Measurements from ENCODE around the gene KRTAP10-7. TPM values are rescaled to one million over a fixed set of nuclear protein-coding genes. Genes with fewer than 3 reads are reported as not detected.

The KRTAP10-7 gene
- total RNA-seq, 2 donors from 2014 or later = not detected

GRCh38 chr21:44568261-44568660 lies 32.1 kb upstream of the KRTAP10-7 start:
- Histone ChIP-seq H3K36me3 (no peaks in the 10 kb centered on the region), H3K4me3 (no peak overlapping the region), H3K27ac (no peak overlapping the region), H3K27me3 (replicated peaks; ENCODE audit: insufficient read depth) (no peaks in the 10 kb centered on the region), H3K9me3 (no peaks in the 10 kb centered on the region), H3K4me1 (replicated peaks) (no peaks in the 10 kb centered on the region)
- DNase-seq (ENCODE audit: low spot score) = no peak
- intact Hi-C loops (cut with DNase I) = no loop called here
- TF ChIP-seq POLR2A (IDR thresholded peaks at IDR 0.05) (no peak), CTCF (IDR thresholded peaks at IDR 0.05) (no peak), POLR2AphosphoS5 (IDR thresholded peaks at IDR 0.05) (no peak)
- WGBS = 77% methylated on average over 9 of the region's 12 CpGs

GRCh38 chr21:44568667-44569556 lies 31.5 kb upstream of the KRTAP10-7 start:
- H3K4me1 ChIP-seq (replicated peaks) = no peaks in the 10 kb centered on the region
- no peaks in the 10 kb centered on the region for H3K9me3 ChIP-seq
- no peaks in the 10 kb centered on the region for H3K36me3 ChIP-seq
- H3K27me3 ChIP-seq (replicated peaks; ENCODE audit: insufficient read depth) = no peaks in the 10 kb centered on the region
- WGBS = 75% methylated on average over 25 of the region's 27 CpGs
- intact Hi-C loops (cut with DNase I) = no loop called here
- DNase-seq (ENCODE audit: low spot score) = no peak
- H3K27ac ChIP-seq = no peak overlapping the region
- H3K4me3 ChIP-seq = no peak overlapping the region
- no peak for TF ChIP-seq CTCF (IDR thresholded peaks at IDR 0.05)
- no peak for TF ChIP-seq POLR2AphosphoS5 (IDR thresholded peaks at IDR 0.05)
- TF ChIP-seq POLR2A (IDR thresholded peaks at IDR 0.05) = no peak

GRCh38 chr21:44569861-44570517 lies 30.4 kb upstream of the KRTAP10-7 start:
- H3K36me3 ChIP-seq = no peaks in the 10 kb centered on the region
- no peak overlapping the region for H3K27ac ChIP-seq
- WGBS = 84% methylated on average over 12 of the region's 12 CpGs
- intact Hi-C loops (cut with DNase I) = no loop called here
- no peaks in the 10 kb centered on the region for H3K4me1 ChIP-seq (replicated peaks)
- no peaks in the 10 kb centered on the region for H3K9me3 ChIP-seq
- no peak for DNase-seq (ENCODE audit: low spot score)
- TF ChIP-seq POLR2AphosphoS5 (IDR thresholded peaks at IDR 0.05) = no peak
- no peak for TF ChIP-seq POLR2A (IDR thresholded peaks at IDR 0.05)
- H3K4me3 ChIP-seq = no peak overlapping the region
- no peaks in the 10 kb centered on the region for H3K27me3 ChIP-seq (replicated peaks; ENCODE audit: insufficient read depth)

- no peak for DNase-seq (ENCODE audit: low spot score)
- Histone ChIP-seq H3K4me1 (replicated peaks) (no peaks in the 10 kb centered on the region), H3K4me3 (no peak overlapping the region), H3K27me3 (replicated peaks; ENCODE audit: insufficient read depth) (no peaks in the 10 kb centered on the region), H3K36me3 (no peaks in the 10 kb centered on the region), H3K27ac (no peak overlapping the region), H3K9me3 (no peaks in the 10 kb centered on the region)
- intact Hi-C loops (cut with DNase I) = no loop called here
- TF ChIP-seq POLR2A (IDR thresholded peaks at IDR 0.05) (no peak), CTCF (IDR thresholded peaks at IDR 0.05) (no peak), POLR2AphosphoS5 (IDR thresholded peaks at IDR 0.05) (no peak)
- 88% methylated on average over 4 of the region's 4 CpGs for WGBS
Measured at GRCh38 chr21:44571296-44571695, 29.1 kb upstream of the KRTAP10-7 start.

GRCh38 chr21:44571844-44572782 lies 28.3 kb upstream of the KRTAP10-7 start:
- H3K27ac ChIP-seq = no peak overlapping the region
- TF ChIP-seq CTCF (IDR thresholded peaks at IDR 0.05) (no peak), POLR2A (IDR thresholded peaks at IDR 0.05) (no peak), POLR2AphosphoS5 (IDR thresholded peaks at IDR 0.05) (no peak)
- no peaks in the 10 kb centered on the region for H3K36me3 ChIP-seq
- intact Hi-C loops (cut with DNase I) = no loop called here
- no peaks in the 10 kb centered on the region for H3K4me1 ChIP-seq (replicated peaks)
- no peaks in the 10 kb centered on the region for H3K9me3 ChIP-seq
- WGBS = 92% methylated on average over 40 of the region's 40 CpGs
- no peaks in the 10 kb centered on the region for H3K27me3 ChIP-seq (replicated peaks; ENCODE audit: insufficient read depth)
- H3K4me3 ChIP-seq = no peak overlapping the region
- no peak for DNase-seq (ENCODE audit: low spot score)

Data from prostate gland (tissue), 2 donors.